GM19395 (cell line): Measurements from ENCODE around the gene LRP1B.

Experiments used
- ATAC-seq: cut with Tn5 transposase; IDR thresholded peaks from one replicate; pipeline ENCODE4 v1.9.1; 2021; ENCODE audit warnings: mild to moderate bottlenecking, moderate library complexity; ENCODE audit not compliant: unreplicated experiment

Gene LRP1B

DNA sequence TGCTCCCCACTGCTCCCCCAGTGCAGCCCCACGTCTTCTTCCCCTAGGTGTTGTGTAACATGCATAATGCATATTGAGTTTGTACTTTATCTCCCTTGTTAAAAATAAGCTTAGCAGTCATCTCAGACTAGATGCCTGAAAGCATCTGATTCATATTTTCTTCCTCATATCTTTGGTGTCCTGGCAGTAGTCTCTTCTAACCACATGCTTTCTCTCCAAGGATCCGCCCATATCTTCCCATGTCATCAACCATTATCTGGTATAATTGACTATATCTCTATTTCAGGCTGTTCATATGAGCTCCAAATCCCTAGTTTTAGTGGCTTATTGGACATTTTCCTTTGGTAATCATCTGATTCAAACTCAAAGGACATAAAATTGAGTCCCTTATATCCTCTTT is 426.3 kb downstream of the LRP1B start:
- no peak for ATAC-seq

- no peak for ATAC-seq
These were observed 427.3 kb downstream of the LRP1B start for GRCh38 chr2:141703501-141703900.

GRCh38 chr2:141701618-141702017 is 429.2 kb downstream of the LRP1B start:
- no peak for ATAC-seq

GRCh38 chr2:141699573-141699972 is 431.2 kb downstream of the LRP1B start:
- ATAC-seq: no peak

DNA sequence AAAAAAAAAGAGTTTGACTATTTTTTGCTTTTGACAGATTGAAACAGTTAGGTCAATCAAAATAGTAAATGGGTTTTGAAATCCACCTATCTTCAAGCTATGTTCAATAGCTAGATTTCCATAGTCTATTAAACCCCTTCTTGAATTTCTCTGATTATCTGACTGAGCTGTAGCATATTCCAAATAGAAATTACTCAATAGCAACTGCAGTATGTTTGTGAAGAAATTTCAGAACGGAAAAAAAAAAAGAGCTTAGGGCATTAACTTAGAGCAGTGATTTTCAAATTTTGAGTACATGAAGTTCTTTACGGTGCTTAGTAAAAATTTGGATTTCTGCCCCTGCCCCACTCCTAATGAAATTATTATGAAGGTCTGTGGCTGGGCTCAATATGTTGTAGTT is 432.3 kb downstream of the LRP1B start:
- ATAC-seq: no peak

DNA sequence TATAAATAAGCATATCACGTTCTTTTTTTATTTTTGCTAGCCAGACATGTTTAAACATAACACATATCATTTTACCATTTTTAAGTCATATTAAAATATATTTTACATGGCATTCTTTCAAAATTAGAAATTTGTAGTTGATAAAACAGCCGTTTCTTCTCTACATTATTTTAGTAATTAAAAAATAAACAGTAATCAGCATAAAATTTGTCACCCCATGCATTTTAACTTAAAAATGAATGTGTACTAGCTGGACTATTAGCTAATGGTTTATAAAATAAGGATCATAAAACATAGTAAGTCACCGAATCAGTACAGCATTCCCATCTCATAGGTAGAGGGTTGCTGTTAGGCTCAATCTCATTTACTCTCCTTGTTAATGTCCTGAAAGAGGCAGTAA is 433.8 kb downstream of the LRP1B start:
- no peak for ATAC-seq

DNA sequence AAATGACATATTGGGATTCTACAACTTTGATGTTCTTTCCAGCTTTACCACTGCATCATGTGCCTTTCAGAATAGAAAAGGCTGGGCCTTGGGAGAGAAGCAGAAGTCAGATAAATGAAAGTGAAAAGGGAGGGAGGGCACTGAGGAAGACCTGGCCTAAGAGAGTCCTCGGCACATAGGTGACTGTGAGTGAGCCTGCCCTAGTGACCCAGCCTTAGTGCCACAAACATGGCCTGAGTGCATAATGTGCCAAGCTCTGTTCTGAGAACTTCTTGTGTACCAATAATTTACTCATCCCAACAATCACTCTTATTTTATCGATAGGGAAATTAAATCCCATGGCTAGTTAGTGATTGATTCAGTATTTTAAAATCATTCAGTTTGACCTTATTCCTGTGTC is 436.6 kb downstream of the LRP1B start:
- ATAC-seq: no peak

DNA sequence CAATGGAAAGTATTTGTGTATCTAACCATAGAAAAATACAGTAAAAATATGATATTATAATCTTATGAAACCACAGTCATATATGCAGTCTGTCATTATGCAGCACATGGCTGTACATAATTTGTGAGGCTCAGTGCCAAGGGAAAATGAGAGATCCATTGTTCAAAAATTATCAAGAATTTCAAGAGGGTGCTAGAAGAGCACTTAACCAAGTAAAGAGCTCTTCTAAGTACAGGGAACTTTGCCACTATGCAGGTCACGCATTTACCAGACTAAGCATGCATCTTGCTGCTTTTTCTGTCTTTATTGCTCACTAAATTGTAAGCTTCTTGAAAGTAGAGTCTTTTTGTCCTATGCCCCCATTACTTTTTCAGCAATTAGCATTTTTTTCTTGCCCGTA is 438.0 kb downstream of the LRP1B start:
- ATAC-seq: no peak

DNA sequence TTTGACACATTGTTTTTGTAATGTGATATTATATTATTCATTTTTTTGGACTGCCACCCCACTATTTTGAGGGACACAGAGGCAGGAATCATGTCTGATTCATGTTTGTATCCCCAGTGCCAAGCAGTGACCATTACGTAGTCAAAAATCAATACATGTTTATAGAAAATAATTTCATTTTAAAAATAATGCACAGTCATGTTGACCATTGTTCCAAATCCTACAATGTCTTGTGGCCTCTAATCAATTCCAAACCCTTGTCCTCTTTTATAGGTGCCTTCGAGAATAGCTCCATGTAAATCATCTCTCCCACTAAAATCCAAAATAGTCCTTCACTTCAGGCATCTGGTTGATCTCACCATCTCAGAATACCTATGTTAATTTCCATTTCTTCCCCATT is 454.7 kb downstream of the LRP1B start:
- no peak for ATAC-seq

- no peak for ATAC-seq
These were observed 464.6 kb downstream of the LRP1B start for GRCh38 chr2:141666191-141666590.

GRCh38 chr2:141660232-141660631 is 470.6 kb downstream of the LRP1B start:
- ATAC-seq: no peak

- no peak for ATAC-seq
These were observed 476.5 kb downstream of the LRP1B start for GRCh38 chr2:141654311-141654710.

DNA sequence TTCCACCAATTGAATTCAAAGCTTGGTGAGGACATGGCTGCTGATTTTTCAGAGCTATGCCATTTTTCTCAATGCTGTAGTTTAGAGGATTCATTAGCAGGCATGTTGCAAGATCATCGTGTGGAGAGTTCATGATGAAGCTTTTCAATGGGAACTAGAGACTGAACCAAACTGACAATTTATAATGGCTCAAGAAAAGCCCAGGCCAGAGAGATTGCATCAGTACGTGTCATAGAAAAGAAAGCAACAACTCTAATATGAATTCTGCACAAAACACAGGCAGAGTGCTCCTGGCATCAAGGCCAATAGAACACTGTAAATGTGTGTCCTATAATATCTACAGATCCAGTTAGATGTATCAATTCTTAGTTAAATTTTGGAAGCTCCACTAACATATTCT is 477.6 kb downstream of the LRP1B start:
- no peak for ATAC-seq

- ATAC-seq: no peak
These were observed 478.5 kb downstream of the LRP1B start for GRCh38 chr2:141652308-141652707.

GRCh38 chr2:141647353-141647752 is 483.5 kb downstream of the LRP1B start:
- ATAC-seq: no peak

DNA sequence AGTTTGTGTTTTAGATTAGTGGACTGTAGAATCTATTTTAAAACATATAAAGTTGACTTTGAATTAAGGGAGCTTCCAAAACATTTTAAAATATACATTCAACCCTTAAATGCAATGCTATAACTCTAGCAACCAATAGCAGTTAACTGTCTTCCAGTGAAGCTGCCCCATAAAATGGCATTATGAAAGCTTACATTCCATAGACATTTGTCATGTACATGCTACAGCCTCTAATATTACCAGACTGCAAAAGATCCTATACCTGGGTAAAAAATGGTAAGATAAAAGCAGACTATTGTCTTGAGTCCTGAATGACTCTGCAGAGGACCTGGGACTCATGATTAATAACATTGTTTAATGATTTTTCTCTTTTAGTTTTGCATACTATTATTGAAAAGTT is 489.4 kb downstream of the LRP1B start:
- ATAC-seq: no peak

DNA sequence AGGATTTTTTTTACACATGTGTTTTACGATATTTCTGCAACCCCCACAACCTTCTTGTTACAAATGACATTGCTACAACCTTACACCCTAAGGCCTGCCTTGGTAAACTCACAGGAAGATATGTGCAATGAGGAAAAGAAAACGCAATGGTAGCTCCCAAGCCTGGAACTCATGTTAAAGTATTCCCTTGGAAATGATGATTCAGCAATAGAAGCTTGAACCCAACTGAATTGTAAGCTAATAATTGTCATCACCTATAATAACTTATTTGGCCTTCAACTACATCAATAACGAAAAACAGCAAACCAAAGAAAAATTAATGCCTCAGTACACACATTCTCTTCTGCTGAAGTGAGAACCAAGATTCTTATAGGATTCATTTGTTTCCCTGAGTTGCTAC is 491.0 kb downstream of the LRP1B start:
- no peak for ATAC-seq

DNA sequence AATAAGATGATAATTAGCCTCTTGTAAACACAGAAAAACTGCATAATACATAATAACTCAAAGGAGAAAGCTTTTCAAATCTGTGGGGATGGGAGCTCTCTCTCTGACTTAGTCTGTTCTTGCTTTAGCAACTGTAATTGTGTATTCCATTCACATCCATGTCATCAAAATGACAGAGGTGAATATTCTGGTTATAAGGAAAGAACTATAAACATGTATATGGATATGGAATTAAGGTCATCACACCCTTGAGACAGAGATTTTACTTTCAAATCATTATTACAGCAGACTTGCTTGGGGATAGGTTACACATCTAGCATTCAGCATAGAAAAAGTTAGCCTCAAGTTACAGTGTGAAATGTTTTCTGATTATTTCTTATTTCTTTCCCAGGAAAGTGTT is 497.7 kb downstream of the LRP1B start:
- ATAC-seq: no peak

GRCh38 chr2:141630407-141630930 is 500.3 kb downstream of the LRP1B start:
- no peak for ATAC-seq

- no peak for ATAC-seq
These were observed 510.4 kb downstream of the LRP1B start for GRCh38 chr2:141620372-141620771.

DNA sequence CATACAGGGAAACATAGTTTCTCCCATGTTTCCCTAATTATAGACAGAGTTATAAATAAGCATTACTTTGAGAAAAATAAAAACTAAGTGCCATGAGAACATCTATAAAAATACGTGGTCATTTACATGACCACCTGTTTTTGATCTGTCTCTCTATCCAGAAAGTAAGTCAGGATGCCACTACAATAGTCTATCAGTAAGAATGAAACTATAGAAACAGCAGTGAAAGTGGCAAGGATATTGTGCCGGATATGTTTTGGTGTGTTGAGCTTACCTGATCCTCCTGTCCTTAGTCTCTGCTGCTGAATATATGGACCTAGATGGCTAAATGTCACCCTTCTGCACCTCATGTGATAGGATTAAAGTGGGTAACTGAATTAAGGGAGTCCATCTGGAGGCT is 512.4 kb downstream of the LRP1B start:
- no peak for ATAC-seq

GRCh38 chr2:141611981-141612380 is 518.8 kb downstream of the LRP1B start:
- no peak for ATAC-seq

GRCh38 chr2:141611176-141611571 is 519.6 kb downstream of the LRP1B start:
- no peak for ATAC-seq
